Posterior cingulate gyrus (tissue), 11 donors: Measurements from ENCODE around the gene ZNF22.

ENCODE experiments used
- DNase-seq, 10 donors: peaks; one replicate each; pipeline versions ENCODE4 v3.0.0 to v3.0.0-alpha.2; 2020 to 2021; ENCODE audit warnings: mixed read lengths in 3 of 10
- intact Hi-C: fragments of 100-400 bp; cut with DNase I; formaldehyde crosslinking; loops from one replicate; pipeline ENCODE4 v1.15.1; 2023

Gene ZNF22

GRCh38 chr10:44963772-44964633 is 36.7 kb upstream of the ZNF22 start:
- DNase-seq, result peak; percentile 84 to 99 (median 94)
- intact Hi-C loops, result no loop called here

GRCh38 chr10:44965104-44965503 is 35.6 kb upstream of the ZNF22 start:
- DNase-seq, result no peak
- intact Hi-C loops, result no loop called here

- DNase-seq, result peak in 4 of 10 donors; percentile 13 to 72 (median 35)
- intact Hi-C loops, result no loop called here
These were observed 35.0 kb upstream of the ZNF22 start for GRCh38 chr10:44965651-44966097.

- intact Hi-C loops, result no loop called here
- DNase-seq, result peak in 2 of 10 donors; percentile 3 to 9
These were observed 34.5 kb upstream of the ZNF22 start for GRCh38 chr10:44966129-44966815.

- intact Hi-C loops, result no loop called here
These were observed 33.8 kb upstream of the ZNF22 start for GRCh38 chr10:44966816-44967509.

GRCh38 chr10:44967616-44968015 is 33.1 kb upstream of the ZNF22 start:
- intact Hi-C loops, result no loop called here
- DNase-seq, result peak in 3 of 10 donors; percentile 11 to 52 (median 18)

More at GRCh38 chr10:44966816-44967509, 33.8 kb upstream of the ZNF22 start:
- peak in 3 of 10 donors; percentile 8 to 58 (median 16) for DNase-seq

- peak in 5 of 10 donors; percentile 17 to 89 (median 69) for DNase-seq
- intact Hi-C loops, result no loop called here
These were observed 32.6 kb upstream of the ZNF22 start for GRCh38 chr10:44968091-44968490.

- intact Hi-C loops, result no loop called here
- DNase-seq, result peak in 3 of 10 donors; percentile 15 to 39 (median 36)
These were observed 32.0 kb upstream of the ZNF22 start for GRCh38 chr10:44968500-44969400.

- intact Hi-C loops, result loop anchor here (5.0 to 10.0 kb wide), 2 partner anchors 93 to 585 kb away; partner anchors contain the start of gene CXCL12
- DNase-seq, result peak in 3 of 10 donors; percentile 53 to 82 (median 74)
These were observed 30.9 kb upstream of the ZNF22 start for GRCh38 chr10:44969854-44970253.

GRCh38 chr10:44970812-44971395 is 29.8 kb upstream of the ZNF22 start:
- intact Hi-C loops, result loop anchor here (5.0 to 10.0 kb wide), 2 partner anchors 94 to 586 kb away; partner anchors contain the start of gene CXCL12
- peak in 1 of 10 donors; percentile 60 for DNase-seq

GRCh38 chr10:44971434-44971833 is 29.3 kb upstream of the ZNF22 start:
- intact Hi-C loops, result loop anchor here (5.0 to 10.0 kb wide), 2 partner anchors 94 to 587 kb away; partner anchors contain the start of gene CXCL12
- DNase-seq, result peak in 3 of 10 donors; percentile 55 to 68 (median 55)

- intact Hi-C loops, result loop anchor here (5.0 to 10.0 kb wide), 2 partner anchors 95 to 587 kb away; partner anchors contain the start of gene CXCL12
- DNase-seq, result peak in 2 of 10 donors; percentile 27 to 52
These were observed 28.6 kb upstream of the ZNF22 start for GRCh38 chr10:44971935-44972757.

GRCh38 chr10:44972874-44973306 is 27.8 kb upstream of the ZNF22 start:
- intact Hi-C loops, result loop anchor here (5.0 to 10.0 kb wide), 2 partner anchors 96 to 588 kb away; partner anchors contain the start of gene CXCL12

GRCh38 chr10:44973323-44974081 is 27.2 kb upstream of the ZNF22 start:
- DNase-seq, result peak in 1 of 10 donors; percentile 76
- intact Hi-C loops, result loop anchor here (5.0 to 10.0 kb wide), 2 partner anchors 96 to 589 kb away; partner anchors contain the start of gene CXCL12

More at GRCh38 chr10:44972874-44973306, 27.8 kb upstream of the ZNF22 start:
- peak in 3 of 10 donors; percentile 57 to 71 (median 63) for DNase-seq

- intact Hi-C loops, result loop anchor here (5.0 to 10.0 kb wide), 2 partner anchors 97 to 589 kb away; partner anchors contain the start of gene CXCL12
- DNase-seq, result peak in 2 of 10 donors; percentile 54 to 80
These were observed 26.6 kb upstream of the ZNF22 start for GRCh38 chr10:44974082-44974627.
